ENCODE data around the gene DOK7.

GRCh38 chr4:3441501-3442459 lies 21.3 kb upstream of the DOK7 start, which contains the start of gene HGFAC:
- TF ChIP-seq CTCF (IDR thresholded peaks at IDR 0.05; ENCODE audit: poor library complexity) (no peak), EZH2phosphoT487 (IDR thresholded peaks at IDR 0.05; ENCODE audit: low read depth, severe bottlenecking, unreplicated experiment) (no peak)

Data from hepatocyte (in vitro differentiated cells).